ENCODE measurements around the gene TFB1M. TPM values are rescaled to one million over a fixed set of nuclear protein-coding genes. Genes with fewer than 3 reads are reported as not detected.
A peak's percentile ranks its signal among the peaks of the same experiment; 100 is the strongest.

The TFB1M gene
- polyA plus RNA-seq, 10 donors, result 8.9 to 18.1 (median 13.3) TPM

DNA sequence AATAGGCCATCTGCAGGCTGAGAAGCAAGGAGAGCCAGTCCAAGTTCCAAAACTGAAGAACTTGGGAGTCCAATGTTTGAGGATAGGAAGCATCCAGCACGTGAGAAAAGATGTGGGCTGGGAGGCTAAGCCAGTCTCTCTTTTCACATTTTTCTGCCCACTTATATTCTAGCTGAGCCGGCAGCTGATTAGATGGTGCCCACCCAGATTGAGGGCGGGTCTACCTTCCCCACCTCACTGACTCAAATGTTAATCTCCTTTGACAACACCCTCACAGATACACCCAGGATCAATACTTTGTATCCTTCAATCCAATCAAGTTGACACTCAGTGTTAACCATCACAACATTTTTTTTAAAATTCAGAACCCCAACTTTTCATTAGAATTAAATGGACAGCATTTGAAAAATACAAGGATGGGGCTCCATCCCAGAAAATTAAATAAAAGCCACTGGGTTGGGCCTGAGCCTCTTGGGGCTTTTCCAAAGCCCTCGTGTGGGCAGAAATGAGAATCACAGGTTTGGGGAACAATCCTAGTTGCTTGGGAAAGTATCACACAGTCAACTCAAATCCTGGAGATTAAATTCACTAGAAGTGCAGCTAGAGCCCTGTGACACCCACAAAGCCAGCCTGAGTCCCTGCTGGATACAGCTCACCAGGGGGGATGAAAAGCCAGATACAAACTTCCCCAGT, 48.3 kb downstream of the TFB1M start:
- no peak for DNase-seq

- peak in 1 of 3 donors; percentile 30 for DNase-seq
These were observed 49.5 kb downstream of the TFB1M start for GRCh38 chr6:155264693-155265320.

DNA sequence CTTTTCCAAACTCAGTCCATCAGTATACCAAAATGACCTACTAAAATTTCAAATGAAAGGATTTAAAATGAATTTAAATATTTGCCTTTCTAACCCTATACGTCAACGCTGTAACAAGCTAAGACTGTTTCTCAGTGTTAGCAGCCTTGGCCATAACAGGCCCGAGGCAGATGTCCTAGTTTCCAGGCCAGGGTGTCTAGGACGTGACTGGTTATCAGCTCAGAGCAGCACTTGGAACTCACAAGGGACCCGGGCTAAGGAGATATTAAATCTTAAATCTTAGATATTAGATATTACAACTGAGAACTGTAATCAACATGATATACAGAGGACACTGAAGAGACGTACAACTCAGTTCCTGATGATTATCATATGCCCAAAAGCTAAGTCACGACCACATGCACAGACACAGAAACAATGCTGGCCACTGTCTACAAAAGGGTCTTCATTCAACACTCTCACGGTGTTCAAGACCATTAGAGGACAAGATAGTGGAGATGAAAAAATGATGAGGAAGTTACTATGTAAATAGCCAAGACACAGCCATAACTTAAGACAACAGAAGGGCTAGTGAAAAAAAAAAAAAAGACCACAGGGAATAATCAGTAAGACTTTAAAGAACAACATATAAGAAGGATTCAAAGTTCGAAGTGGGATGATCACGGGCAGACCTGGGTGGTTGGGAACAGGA, 50.8 kb downstream of the TFB1M start, which contains the start of gene CLDN20:
TSS of gene CLDN20 (plus strand) at position 641 of the 691 bp plus-strand sequence. CDS start 11,707 bp downstream, outside the sequence.
- DNase-seq, result no peak

GRCh38 chr6:155262655-155263054, 51.6 kb downstream of the TFB1M start:
- no peak for DNase-seq

DNA sequence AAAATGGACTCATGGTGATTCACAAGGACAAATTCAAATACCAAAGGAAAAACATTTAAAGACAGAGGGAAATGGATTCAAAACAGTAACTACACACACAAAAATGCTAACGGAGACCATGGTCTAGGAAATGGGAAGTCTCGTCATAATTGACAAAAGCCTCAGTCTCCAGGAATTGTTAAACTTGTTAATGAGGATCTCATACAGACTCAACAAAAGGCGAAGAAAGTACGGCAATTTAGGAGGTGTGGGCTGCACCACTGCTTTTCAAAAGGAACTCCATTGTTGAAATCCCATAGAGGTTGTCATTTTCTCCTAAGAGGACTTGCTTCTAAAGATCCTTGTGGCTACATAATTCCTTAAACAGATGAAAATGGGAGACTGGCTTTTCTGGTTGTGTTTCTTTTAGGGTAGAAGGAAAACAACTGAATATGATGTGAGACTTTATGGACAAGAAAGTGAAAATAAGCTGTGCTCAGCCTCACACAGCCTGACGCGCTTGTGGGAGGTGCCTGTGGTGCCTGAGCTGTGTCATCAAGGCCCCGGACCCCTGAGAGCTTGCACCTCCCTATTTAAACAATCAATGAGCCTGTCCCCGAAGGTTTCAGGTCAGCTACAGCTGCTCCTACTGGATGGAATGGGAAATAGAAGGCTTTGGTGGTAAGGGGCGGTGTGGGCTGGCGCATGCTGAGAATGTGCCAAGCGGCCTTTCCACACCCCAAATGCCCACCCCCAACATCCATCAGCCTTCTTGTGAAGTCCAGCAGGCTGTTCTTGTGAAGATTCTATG, 53.0 kb downstream of the TFB1M start:
- no peak for DNase-seq

GRCh38 chr6:155260686-155261085, 53.6 kb downstream of the TFB1M start:
- no peak for DNase-seq

- no peak for DNase-seq
These were observed 54.4 kb downstream of the TFB1M start for GRCh38 chr6:155259897-155260296.

GRCh38 chr6:155259204-155259603, 55.1 kb downstream of the TFB1M start:
- no peak for DNase-seq

DNA sequence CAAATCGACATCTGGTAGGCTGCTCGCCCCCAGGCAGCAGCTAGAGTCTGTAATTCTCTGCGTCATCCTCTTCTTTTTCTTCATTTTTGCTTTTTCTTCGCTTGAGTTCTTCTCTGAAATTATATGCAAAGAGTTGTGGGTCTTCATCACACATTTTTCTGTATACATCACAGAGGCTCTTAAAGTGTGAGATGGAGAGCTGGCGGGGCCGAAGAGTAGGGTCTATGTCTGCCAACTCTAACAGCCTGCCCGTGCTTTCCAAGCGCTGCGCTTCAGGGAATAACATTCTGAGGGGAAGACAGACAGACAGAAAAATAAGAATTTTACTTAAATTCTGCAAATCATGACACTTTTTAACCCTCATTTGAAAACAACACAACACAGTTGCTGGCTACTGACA, 56.5 kb downstream of the TFB1M start:
- DNase-seq, result no peak

DNA sequence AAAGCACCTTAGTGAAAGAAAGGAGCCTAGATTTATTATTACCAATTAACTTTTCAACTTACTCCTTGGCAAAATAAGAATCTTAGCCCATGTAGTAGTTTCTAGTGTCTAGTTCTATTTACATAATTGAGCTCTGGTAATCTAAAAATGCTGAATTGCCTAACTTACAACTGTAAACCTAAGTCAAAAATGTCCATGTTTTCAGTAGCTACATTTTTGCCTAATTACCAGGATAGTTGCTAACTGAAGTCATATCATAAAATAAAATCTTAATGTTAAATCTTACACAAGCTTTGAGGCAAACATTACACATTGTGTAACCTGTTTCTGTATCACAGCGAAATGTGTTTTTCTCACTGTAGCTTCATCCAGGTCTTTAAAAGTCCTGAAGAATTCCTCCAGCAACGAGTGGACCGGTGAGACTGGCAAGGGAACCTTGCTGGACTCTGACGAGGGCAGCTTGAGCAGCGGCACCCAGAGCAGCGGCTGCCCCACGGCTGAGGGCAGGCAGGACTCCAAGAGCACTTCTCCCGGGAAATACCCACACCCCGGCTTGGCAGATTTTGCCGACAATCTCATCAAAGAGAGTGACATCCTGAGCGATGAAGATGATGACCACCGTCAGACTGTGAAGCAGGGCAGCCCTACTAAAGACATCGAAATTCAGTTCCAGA, 58.0 kb downstream of the TFB1M start:
- DNase-seq, result no peak

DNA sequence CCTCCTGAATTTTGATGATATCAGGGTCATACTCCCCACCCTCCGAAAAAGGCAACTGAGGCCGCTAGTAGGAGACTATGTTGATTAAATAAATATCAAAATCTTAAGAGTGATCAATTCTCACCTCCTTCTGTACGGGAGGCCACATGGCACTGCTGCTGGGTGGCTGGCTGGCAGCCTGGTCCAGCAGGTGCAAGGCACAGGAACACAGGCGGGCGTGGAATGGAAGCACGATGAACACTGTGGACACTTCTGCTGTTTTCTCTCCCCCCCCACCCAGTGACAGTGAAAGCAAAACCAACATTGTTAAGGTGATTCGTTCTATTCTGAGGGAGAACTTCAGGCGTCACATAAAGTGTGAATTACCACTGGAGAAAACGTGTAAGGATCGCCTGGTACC, 60.1 kb downstream of the TFB1M start:
- no peak for DNase-seq

DNA sequence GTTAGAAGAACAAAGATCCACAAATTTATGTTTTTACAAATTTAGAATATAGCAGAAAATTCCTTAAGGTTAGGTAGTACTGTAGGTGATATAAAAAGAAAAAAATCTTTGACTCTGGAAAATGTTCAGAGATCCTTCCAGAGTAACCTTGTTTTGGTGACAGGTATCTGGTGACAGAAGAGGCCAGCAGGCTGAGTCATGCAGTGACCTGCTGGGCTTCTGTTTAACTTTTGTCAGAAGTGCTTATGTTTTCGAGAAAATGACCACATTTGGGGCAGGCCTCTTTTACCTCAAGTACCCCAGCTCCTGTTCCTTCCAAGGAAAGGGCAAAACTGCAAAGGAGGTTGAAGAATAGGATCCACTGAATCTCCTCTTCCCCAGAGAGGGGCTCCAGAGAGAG, 60.9 kb downstream of the TFB1M start:
- DNase-seq, result no peak

DNA sequence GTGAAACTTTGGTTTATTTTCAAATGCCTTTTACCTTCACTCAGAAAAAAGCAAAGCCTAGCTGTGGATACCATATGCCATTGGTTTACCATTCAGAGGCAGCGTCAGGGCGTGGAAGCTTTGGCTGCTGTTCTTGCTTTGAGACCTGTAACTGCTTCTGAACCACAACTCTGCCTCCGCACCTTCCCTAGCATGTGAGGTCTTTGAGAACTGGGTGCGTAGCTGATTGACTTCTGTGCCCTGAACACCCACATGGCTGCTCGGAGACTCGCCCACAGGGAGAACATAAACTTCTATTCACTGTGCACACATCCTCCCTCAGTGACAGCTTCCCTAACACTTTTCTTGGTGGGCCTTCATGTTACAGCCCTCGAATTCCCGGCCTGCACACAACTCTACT, 61.7 kb downstream of the TFB1M start:
- no peak for DNase-seq

GRCh38 chr6:155250701-155251381, 63.4 kb downstream of the TFB1M start:
- no peak for DNase-seq

DNA sequence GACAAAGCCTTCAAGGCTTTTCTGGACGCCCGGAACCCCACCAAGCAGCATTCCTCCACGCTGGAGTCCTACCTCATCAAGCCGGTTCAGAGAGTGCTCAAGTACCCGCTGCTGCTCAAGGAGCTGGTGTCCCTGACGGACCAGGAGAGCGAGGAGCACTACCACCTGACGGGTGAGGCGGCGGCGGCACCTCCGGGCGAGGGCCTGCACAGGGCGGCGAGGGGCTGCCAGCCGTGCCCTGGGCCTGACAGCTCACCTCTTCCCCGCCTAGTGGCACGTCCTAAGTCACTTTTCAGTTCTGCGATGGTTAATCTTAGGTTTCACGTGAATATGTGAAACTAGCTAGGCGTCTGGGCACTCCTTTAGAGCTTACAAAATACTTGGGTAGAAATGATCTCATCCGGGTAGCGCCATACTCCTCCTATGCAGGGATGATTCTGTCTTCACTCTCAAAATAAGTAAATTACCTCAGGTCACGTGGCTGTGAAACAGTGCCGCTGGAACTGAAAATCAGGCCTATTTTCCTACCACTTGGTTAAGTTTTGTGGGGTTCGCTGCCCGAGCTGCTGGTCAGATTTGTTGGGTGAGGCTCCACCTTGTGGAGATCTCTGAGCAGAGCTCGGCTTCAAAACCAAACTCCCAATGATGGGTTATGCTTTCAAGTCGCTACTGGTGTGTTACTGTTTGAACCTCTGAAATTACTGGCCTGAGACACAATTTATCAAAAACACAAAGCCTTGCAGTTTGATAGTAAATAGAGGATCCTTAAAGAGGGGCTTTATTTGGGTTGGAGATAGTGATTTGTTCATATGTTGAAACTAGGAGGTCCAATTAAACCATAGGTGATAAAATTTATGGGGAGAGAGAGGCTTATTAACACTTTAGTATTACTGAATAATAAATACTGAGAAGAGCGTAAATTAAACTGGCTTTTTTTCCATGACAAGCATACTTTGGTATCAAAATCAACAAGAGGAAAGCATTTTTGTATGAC, 66.0 kb downstream of the TFB1M start:
- DNase-seq, result peak; percentile 43 to 65 (median 48)

DNA sequence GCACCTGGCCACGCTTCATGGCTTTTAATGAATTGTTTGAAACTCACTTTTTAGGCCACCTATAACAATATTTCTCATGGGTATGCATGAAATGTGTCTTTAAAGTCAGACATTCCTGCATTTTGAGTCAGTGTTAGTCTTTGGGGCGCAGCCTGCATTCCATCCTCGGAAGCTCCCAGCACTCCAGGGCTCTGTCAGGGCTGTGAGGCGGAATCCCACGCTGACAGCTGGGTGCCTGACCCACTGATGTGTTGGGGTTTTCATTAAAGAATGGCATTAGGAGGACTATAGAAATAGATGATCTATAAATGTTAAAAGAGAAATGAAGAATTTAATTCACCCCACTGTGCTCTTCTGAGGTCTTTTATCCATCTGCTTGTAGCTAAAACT, 66.7 kb downstream of the TFB1M start:
- DNase-seq, result peak in 1 of 3 donors; percentile 60

GRCh38 chr6:155246825-155247224, 67.5 kb downstream of the TFB1M start:
- no peak for DNase-seq

GRCh38 chr6:155245831-155246230, 68.5 kb downstream of the TFB1M start:
- peak in 1 of 3 donors; percentile 17 for DNase-seq

DNA sequence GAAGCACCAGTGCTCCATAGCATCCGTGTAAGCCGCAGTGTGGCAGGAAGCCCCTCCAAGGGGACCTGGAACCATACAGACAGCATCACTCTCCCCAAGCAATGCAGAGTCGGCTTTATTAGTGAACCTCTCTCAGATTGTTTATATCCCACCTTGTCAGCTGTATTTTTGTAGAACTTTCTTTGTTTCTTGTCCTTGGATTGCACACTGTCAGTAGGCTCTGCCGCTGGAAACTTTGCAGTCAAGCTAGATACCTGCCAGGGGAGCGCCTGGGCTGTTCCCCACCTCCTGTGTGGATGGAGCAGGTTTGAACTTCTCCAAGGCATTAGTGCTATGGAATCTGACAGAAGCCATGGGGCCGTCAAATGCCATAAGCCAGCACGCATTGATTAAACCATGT, 69.1 kb downstream of the TFB1M start:
- DNase-seq, result no peak

DNA sequence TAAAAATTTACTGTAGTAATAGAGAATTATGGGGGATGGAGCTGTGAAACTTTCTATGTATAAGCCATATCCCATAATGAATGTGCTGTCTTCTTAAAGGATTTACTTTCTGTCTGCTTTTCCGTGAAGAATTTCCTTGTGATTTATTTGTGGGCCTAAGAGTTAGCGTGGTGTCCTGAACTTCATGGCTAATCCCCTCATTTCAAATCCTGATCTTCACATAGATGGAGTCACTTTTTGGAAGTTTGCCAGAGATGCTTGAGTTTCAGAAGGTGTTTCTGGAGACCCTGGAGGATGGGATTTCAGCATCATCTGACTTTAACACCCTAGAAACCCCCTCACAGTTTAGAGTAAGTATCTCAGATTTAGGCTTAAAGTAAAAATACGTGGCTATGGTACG, 69.8 kb downstream of the TFB1M start:
- DNase-seq, result no peak

Measured in muscle of back (tissue), 11 donors.